Left ventricle myocardium inferior (tissue), 1 donor: Measurements from ENCODE around the gene REPS2. TPM values are rescaled to one million over a fixed set of nuclear protein-coding genes. Genes with fewer than 3 reads are reported as not detected.

ENCODE experiments used
- DNase-seq: peaks from one replicate; pipeline ENCODE4 v3.0.0-alpha.2; 2020
- H3K27ac ChIP-seq: fragments of 200-600 bp; replicated peaks from 2 replicates; pipeline ENCODE4 v1.8.0; 2021
- H3K27me3 ChIP-seq: fragments of 200-600 bp; 2 replicates; pipeline ENCODE4 v1.8.0; 2021; ENCODE audit warnings: low read depth
- H3K36me3 ChIP-seq: fragments of 200-600 bp; 2 replicates; pipeline ENCODE4 v1.8.0; 2021
- H3K4me1 ChIP-seq: fragments of 200-600 bp; 2 replicates; pipeline ENCODE4 v1.8.0; 2021
- H3K4me3 ChIP-seq: fragments of 200-600 bp; 2 replicates; pipeline ENCODE4 v1.8.0; 2021; ENCODE audit warnings: mild to moderate bottlenecking, moderate library complexity
- H3K9me3 ChIP-seq: fragments of 200-600 bp; replicated peaks from 2 replicates; pipeline ENCODE4 v1.8.0; 2021
- CTCF ChIP-seq: fragments of 200-600 bp; IDR thresholded peaks from 2 replicates; pipeline ENCODE4 v1.8.0; 2021; ENCODE audit warnings: antibody characterized with exemption, mild to moderate bottlenecking, borderline replicate concordance
- intact Hi-C: fragments of 100-400 bp; cut with micrococcal nuclease; formaldehyde crosslinking; loops from one replicate; pipeline ENCODE4 v1.11.0; 2022
- total RNA-seq: library from RNA; stranded (reverse); fragmentation: NEBNext Ultra II Directional; extraction: Animal tissue kit (Norgen Biotek cat#: 25700); gene quantifications from one replicate; pipeline ENCODE4 v1.2.1, GENCODE V29; 2021
- donor health status: DM: no; HTN: yes; CAD: no; lungs with severe emphysema.

The REPS2 gene
- total RNA-seq, 1 donor from 2014 or later, result 7.6 TPM

GRCh38 chrX:17095161-17095560, 148.7 kb downstream of the REPS2 start:
- H3K27ac ChIP-seq, result no peak overlapping the region
- H3K9me3 ChIP-seq, result no peaks in the 10 kb centered on the region
- no peaks in the 10 kb centered on the region for H3K4me1 ChIP-seq
- DNase-seq, result no peak
- intact Hi-C loops, result no loop called here
- H3K4me3 ChIP-seq, result no peak overlapping the region
- H3K27me3 ChIP-seq, result no peaks in the 10 kb centered on the region
- no peaks in the 10 kb centered on the region for H3K36me3 ChIP-seq
- TF ChIP-seq CTCF, result no peak

- H3K27me3 ChIP-seq, result no peaks in the 10 kb centered on the region
- no peaks in the 10 kb centered on the region for H3K4me1 ChIP-seq
- H3K4me3 ChIP-seq, result no peak overlapping the region
- no peak for DNase-seq
- no peaks in the 10 kb centered on the region for H3K9me3 ChIP-seq
- H3K27ac ChIP-seq, result no peak overlapping the region
- no peaks in the 10 kb centered on the region for H3K36me3 ChIP-seq
- no peak for TF ChIP-seq CTCF
- intact Hi-C loops, result no loop called here
Measured at GRCh38 chrX:17098516-17099247, 152.2 kb downstream of the REPS2 start.

- no peak for TF ChIP-seq CTCF
- Histone ChIP-seq H3K36me3 (no peaks in the 10 kb centered on the region), H3K27me3 (no peaks in the 10 kb centered on the region), H3K4me1 (no peaks in the 10 kb centered on the region), H3K27ac (no peak overlapping the region), H3K4me3 (no peak overlapping the region), H3K9me3 (no peaks in the 10 kb centered on the region)
- intact Hi-C loops, result no loop called here
- DNase-seq, result no peak
Measured at GRCh38 chrX:17104433-17104832, 158.0 kb downstream of the REPS2 start.

GRCh38 chrX:17120816-17121215, 174.4 kb downstream of the REPS2 start:
- no peak for DNase-seq
- intact Hi-C loops, result no loop called here
- Histone ChIP-seq H3K4me1 (no peaks in the 10 kb centered on the region), H3K27me3 (no peaks in the 10 kb centered on the region), H3K4me3 (no peak overlapping the region), H3K36me3 (no peaks in the 10 kb centered on the region), H3K27ac (no peak overlapping the region), H3K9me3 (no peaks in the 10 kb centered on the region)
- no peak for TF ChIP-seq CTCF

GRCh38 chrX:17154001-17154400, 207.5 kb downstream of the REPS2 start:
- Histone ChIP-seq H3K27me3 (no peaks in the 10 kb centered on the region), H3K9me3 (no peaks in the 10 kb centered on the region), H3K27ac (no peak overlapping the region), H3K4me1 (no peaks in the 10 kb centered on the region), H3K4me3 (no peak overlapping the region), H3K36me3 (no peaks in the 10 kb centered on the region)
- TF ChIP-seq CTCF, result no peak
- DNase-seq, result no peak
- intact Hi-C loops, result no loop called here
